ENCODE data around the gene HAT1.

GRCh38 chr2:172000696-172001361 lies 78.6 kb downstream of the HAT1 start:
- TF ChIP-seq POLR2A (IDR thresholded peaks at IDR 0.05) (no peak), CTCF (IDR thresholded peaks at IDR 0.05) (no peak)
